IMR-90 (cell line): Measurements from ENCODE around the gene FBXL7.

Experiments
- BHLHE40 ChIP-seq: fragments of 150-350 bp; IDR thresholded peaks from 2 replicates; pipeline ENCODE4 v1.6.1; 2016; ENCODE audit warnings: mild to moderate bottlenecking, low read depth, low read length
- CEBPB ChIP-seq: IDR thresholded peaks from 2 replicates; pipeline ENCODE4 v1.6.1; 2012; ENCODE audit warnings: low read depth, low read length, improper control_type of control experiment
- CHD1 ChIP-seq: IDR thresholded peaks from 2 replicates; pipeline ENCODE4 v1.6.1; 2012; ENCODE audit warnings: low read depth, low read length, improper control_type of control experiment
- MAFK ChIP-seq: IDR thresholded peaks from 2 replicates; pipeline ENCODE4 v1.6.1; 2012; ENCODE audit warnings: low read depth, low read length, improper control_type of control experiment
- MAZ ChIP-seq: IDR thresholded peaks from 2 replicates; pipeline ENCODE4 v1.6.1; 2012; ENCODE audit warnings: low read depth, mild to moderate bottlenecking, low read length, improper control_type of control experiment, moderate library complexity, borderline replicate concordance
- POLR2A ChIP-seq: IDR thresholded peaks from 2 replicates; pipeline ENCODE4 v1.6.1; 2012; ENCODE audit warnings: mild to moderate bottlenecking, low read depth, low read length
- RAD21 ChIP-seq: IDR thresholded peaks from 2 replicates; pipeline ENCODE4 v1.6.1; 2012; ENCODE audit warnings: low read length, improper control_type of control experiment
- RCOR1 ChIP-seq: IDR thresholded peaks from 2 replicates; pipeline ENCODE4 v1.6.1; 2012; ENCODE audit warnings: mild to moderate bottlenecking, low read length, improper control_type of control experiment; ENCODE audit not compliant: insufficient replicate concordance
- RFX5 ChIP-seq: IDR thresholded peaks from 2 replicates; pipeline ENCODE4 v1.8.0; 2012; ENCODE audit warnings: low read depth, mild to moderate bottlenecking, low read length, moderate library complexity
- SMC3 ChIP-seq: fragments of 150-350 bp; IDR thresholded peaks from 2 replicates; pipeline ENCODE4 v1.6.1; 2016; ENCODE audit warnings: low read depth, mild to moderate bottlenecking, antibody characterized with exemption, low read length, moderate library complexity
- TF ChIP-seq, protein P1 (sequence below): conservative IDR thresholded peaks from 2 replicates; pipeline ENCODE4 v1.5.1; 2012; ENCODE audit warnings: mild to moderate bottlenecking, low read depth, low read length, improper control_type of control experiment
- TF ChIP-seq, protein P2 (sequence below): fragments of 150-350 bp; IDR thresholded peaks from 2 replicates; pipeline ENCODE4 v1.6.1; 2017; ENCODE audit warnings: mild to moderate bottlenecking, antibody characterized with exemption, low read length, low read depth

GRCh38 chr5:15786326-15786725 is 286.3 kb downstream of the FBXL7 start:
- TF ChIP-seq POLR2A = no peak
- TF ChIP-seq, protein P1, sequence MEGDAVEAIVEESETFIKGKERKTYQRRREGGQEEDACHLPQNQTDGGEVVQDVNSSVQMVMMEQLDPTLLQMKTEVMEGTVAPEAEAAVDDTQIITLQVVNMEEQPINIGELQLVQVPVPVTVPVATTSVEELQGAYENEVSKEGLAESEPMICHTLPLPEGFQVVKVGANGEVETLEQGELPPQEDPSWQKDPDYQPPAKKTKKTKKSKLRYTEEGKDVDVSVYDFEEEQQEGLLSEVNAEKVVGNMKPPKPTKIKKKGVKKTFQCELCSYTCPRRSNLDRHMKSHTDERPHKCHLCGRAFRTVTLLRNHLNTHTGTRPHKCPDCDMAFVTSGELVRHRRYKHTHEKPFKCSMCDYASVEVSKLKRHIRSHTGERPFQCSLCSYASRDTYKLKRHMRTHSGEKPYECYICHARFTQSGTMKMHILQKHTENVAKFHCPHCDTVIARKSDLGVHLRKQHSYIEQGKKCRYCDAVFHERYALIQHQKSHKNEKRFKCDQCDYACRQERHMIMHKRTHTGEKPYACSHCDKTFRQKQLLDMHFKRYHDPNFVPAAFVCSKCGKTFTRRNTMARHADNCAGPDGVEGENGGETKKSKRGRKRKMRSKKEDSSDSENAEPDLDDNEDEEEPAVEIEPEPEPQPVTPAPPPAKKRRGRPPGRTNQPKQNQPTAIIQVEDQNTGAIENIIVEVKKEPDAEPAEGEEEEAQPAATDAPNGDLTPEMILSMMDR = no peak
- TF ChIP-seq MAZ = no peak
- no peak for TF ChIP-seq CEBPB
- TF ChIP-seq, protein P2, sequence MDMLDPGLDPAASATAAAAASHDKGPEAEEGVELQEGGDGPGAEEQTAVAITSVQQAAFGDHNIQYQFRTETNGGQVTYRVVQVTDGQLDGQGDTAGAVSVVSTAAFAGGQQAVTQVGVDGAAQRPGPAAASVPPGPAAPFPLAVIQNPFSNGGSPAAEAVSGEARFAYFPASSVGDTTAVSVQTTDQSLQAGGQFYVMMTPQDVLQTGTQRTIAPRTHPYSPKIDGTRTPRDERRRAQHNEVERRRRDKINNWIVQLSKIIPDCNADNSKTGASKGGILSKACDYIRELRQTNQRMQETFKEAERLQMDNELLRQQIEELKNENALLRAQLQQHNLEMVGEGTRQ = no peak
- TF ChIP-seq CHD1 = no peak
- TF ChIP-seq SMC3 = no peak
- TF ChIP-seq RAD21 = no peak
- TF ChIP-seq MAFK = no peak
- no peak for TF ChIP-seq RCOR1
- no peak for TF ChIP-seq BHLHE40
- no peak for TF ChIP-seq RFX5
